HEK293 (cell line): ENCODE results near the gene KCTD11.

Source experiments
- ZBTB17 ChIP-seq: fragments of 450-650 bp; formaldehyde crosslinking; IDR thresholded peaks from 2 replicates; pipeline ENCODE4 v1.5.1; 2016; ENCODE audit warnings: missing biosample characterization, missing genetic modification characterization
- ZNF366 ChIP-seq: fragments of 450-650 bp; formaldehyde crosslinking; conservative IDR thresholded peaks from 2 replicates; pipeline ENCODE4 v1.5.1; 2016; ENCODE audit warnings: missing biosample characterization, missing genetic modification characterization
- ZNF596 ChIP-seq: fragments of 450-650 bp; IDR thresholded peaks from 2 replicates; pipeline ENCODE4 v1.5.0; 2018; ENCODE audit warnings: missing biosample characterization, mild to moderate bottlenecking, missing genetic modification characterization, moderate library complexity
- TF ChIP-seq, protein P1 (sequence below): fragments of 450-650 bp; formaldehyde crosslinking; IDR thresholded peaks from 2 replicates; pipeline ENCODE4 v1.5.1; 2016; ENCODE audit warnings: missing biosample characterization, missing genetic modification characterization
- TF ChIP-seq, protein P2 (sequence below): fragments of 450-650 bp; formaldehyde crosslinking; IDR thresholded peaks from 2 replicates; pipeline ENCODE4 v1.5.1; 2016; ENCODE audit warnings: missing biosample characterization, missing genetic modification characterization

DNA sequence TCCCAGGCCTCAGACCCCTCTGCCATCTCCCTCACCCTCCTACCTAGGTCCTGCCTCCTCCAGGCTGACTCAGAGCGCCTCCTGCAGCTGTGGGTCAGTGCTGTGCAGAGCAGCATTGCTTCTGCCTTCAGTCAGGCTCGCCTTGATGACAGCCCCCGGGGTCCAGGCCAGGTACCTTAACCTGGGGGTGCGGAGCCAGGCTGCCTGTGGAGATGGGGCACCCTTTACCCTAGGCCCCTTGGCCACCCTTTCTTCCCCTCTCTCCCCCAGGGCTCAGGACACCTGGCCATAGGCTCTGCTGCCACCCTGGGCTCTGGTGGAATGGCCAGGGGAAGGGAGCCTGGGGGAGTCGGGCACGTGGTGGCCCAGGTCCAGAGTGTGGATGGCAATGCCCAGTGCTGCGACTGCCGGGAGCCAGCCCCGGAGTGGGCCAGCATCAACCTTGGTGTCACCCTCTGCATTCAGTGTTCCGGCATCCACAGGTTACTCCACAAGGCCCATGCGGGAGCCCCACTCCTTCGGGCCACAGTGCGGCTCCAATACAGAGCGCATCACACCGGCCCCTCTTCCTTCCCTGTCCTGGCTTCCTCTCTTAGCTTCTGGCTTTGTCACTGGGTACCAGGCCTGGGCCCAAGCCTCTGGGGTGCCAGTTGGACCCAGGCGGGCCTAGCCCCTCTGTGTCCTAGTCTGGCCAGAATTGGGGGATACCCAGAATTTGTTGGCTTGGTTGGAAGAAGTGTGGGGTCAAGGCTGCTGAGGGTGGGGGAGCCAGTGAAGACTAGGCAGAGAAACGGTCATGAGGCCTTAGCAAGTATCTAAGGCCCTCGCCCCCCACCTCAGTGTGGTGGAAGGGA lies 5.0 kb upstream of the KCTD11 start:
- TF ChIP-seq ZNF366 (tag by site-specific recombination): no peak
- TF ChIP-seq, protein P1, sequence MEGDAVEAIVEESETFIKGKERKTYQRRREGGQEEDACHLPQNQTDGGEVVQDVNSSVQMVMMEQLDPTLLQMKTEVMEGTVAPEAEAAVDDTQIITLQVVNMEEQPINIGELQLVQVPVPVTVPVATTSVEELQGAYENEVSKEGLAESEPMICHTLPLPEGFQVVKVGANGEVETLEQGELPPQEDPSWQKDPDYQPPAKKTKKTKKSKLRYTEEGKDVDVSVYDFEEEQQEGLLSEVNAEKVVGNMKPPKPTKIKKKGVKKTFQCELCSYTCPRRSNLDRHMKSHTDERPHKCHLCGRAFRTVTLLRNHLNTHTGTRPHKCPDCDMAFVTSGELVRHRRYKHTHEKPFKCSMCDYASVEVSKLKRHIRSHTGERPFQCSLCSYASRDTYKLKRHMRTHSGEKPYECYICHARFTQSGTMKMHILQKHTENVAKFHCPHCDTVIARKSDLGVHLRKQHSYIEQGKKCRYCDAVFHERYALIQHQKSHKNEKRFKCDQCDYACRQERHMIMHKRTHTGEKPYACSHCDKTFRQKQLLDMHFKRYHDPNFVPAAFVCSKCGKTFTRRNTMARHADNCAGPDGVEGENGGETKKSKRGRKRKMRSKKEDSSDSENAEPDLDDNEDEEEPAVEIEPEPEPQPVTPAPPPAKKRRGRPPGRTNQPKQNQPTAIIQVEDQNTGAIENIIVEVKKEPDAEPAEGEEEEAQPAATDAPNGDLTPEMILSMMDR (tag by site-specific recombination): no peak
- TF ChIP-seq ZBTB17 (tag by site-specific recombination): no peak
- no peak for TF ChIP-seq ZNF596 (tag by site-specific recombination)
- TF ChIP-seq, protein P2, sequence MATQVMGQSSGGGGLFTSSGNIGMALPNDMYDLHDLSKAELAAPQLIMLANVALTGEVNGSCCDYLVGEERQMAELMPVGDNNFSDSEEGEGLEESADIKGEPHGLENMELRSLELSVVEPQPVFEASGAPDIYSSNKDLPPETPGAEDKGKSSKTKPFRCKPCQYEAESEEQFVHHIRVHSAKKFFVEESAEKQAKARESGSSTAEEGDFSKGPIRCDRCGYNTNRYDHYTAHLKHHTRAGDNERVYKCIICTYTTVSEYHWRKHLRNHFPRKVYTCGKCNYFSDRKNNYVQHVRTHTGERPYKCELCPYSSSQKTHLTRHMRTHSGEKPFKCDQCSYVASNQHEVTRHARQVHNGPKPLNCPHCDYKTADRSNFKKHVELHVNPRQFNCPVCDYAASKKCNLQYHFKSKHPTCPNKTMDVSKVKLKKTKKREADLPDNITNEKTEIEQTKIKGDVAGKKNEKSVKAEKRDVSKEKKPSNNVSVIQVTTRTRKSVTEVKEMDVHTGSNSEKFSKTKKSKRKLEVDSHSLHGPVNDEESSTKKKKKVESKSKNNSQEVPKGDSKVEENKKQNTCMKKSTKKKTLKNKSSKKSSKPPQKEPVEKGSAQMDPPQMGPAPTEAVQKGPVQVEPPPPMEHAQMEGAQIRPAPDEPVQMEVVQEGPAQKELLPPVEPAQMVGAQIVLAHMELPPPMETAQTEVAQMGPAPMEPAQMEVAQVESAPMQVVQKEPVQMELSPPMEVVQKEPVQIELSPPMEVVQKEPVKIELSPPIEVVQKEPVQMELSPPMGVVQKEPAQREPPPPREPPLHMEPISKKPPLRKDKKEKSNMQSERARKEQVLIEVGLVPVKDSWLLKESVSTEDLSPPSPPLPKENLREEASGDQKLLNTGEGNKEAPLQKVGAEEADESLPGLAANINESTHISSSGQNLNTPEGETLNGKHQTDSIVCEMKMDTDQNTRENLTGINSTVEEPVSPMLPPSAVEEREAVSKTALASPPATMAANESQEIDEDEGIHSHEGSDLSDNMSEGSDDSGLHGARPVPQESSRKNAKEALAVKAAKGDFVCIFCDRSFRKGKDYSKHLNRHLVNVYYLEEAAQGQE (tag by site-specific recombination): no peak
